ENCODE measurements around the gene BRD3. TPM values are rescaled to one million over a fixed set of nuclear protein-coding genes. Genes with fewer than 3 reads are reported as not detected.
A peak's percentile ranks its signal among the peaks of the same experiment; 100 is the strongest.

Gene BRD3
- total RNA-seq, 1 experiment from 2014 or later: 63.1 TPM

- H4K91ac ChIP-seq (ENCODE audit: insufficient read length, low read depth, low read length): no peak overlapping the region
- no peaks in the 10 kb centered on the region for H4K20me1 ChIP-seq (ENCODE audit: control insufficient read depth, insufficient read depth, insufficient read length)
- H3K23me2 ChIP-seq (ENCODE audit: insufficient read length, low read depth, low read length, poor library complexity, severe bottlenecking): peaks cover 5% of the 10 kb centered on the region
- no peaks in the 10 kb centered on the region for H3K4me1 ChIP-seq (ENCODE audit: insufficient read depth, low read length)
- peaks cover 4 to 28% (median 28%) of the 10 kb centered on the region in 3 experiments; a peak in 5 of 7 replicates for H3K36me3 Mint-ChIP-seq (ENCODE audit: insufficient read depth in 1 of 3, low read depth in 3 of 3)
- no peak overlapping the region for H2AK5ac ChIP-seq (ENCODE audit: insufficient read length, low read length)
- no peak overlapping the region for H4K5ac ChIP-seq (ENCODE audit: insufficient read length, low read depth, low read length)
- peaks cover 2% of the 10 kb centered on the region for H3K27me3 Mint-ChIP-seq (ENCODE audit: low read depth)
- peak overlapping the region in 1 of 3 experiments; percentile 80; a peak in 1 of 7 replicates for H3K27ac Mint-ChIP-seq
- H3K14ac ChIP-seq (ENCODE audit: insufficient read depth, low read length): no peak overlapping the region
- no peak overlapping the region for H2BK5ac ChIP-seq (ENCODE audit: insufficient read length, low read length)
- H3T11ph ChIP-seq (ENCODE audit: low read length): no peak overlapping the region
- H2BK15ac ChIP-seq (ENCODE audit: low read depth, low read length): no peak overlapping the region
- no peak overlapping the region for H3K4ac ChIP-seq (ENCODE audit: low read depth, low read length)
- H3K9ac ChIP-seq (ENCODE audit: extremely low read depth, insufficient read length, low read length): no peak overlapping the region
- no peak overlapping the region for H3K27ac ChIP-seq (ENCODE audit: insufficient read length, low read depth, low read length)
- H4K8ac ChIP-seq (replicated peaks; ENCODE audit: insufficient read length, low read depth, low read length): no peak overlapping the region
- no CpG with 5 or more reads among the region's 22 CpGs for WGBS (ENCODE audit: extremely low coverage, insufficient read length, low lambda C conversion rate)
- no peak overlapping the region for H3K18ac ChIP-seq (ENCODE audit: insufficient read length, low read depth, low read length)
- H3K9me3 Mint-ChIP-seq: no peaks in the 10 kb centered on the region
- H3K56ac ChIP-seq (ENCODE audit: insufficient read length, low read depth, low read length): no peak overlapping the region
- no peak overlapping the region for H3K4me2 ChIP-seq (ENCODE audit: insufficient read depth, insufficient read length, low read length)
- H3K79me1 ChIP-seq (ENCODE audit: insufficient read depth, low read depth, low read length, poor library complexity, severe bottlenecking): no peaks in the 10 kb centered on the region
- H2BK20ac ChIP-seq (ENCODE audit: low read depth, low read length, poor library complexity, severe bottlenecking): no peak overlapping the region
- no peaks in the 10 kb centered on the region for H3K27me3 ChIP-seq (ENCODE audit: insufficient read depth, low read length)
- DNase-seq: no peak
- H3K4me3 Mint-ChIP-seq: no peak overlapping the region
- no peak overlapping the region for H2BK12ac ChIP-seq (ENCODE audit: insufficient read length, low read depth, low read length)
- no peak overlapping the region for H2AFZ ChIP-seq (ENCODE audit: low read length)
- H3K9me3 ChIP-seq (ENCODE audit: control insufficient read depth, low read depth, low read length): no peaks in the 10 kb centered on the region
- no peaks in the 10 kb centered on the region for H3K79me2 ChIP-seq (ENCODE audit: insufficient read depth, low read length)
- TF ChIP-seq CTCF (conservative IDR thresholded peaks at IDR 0.05): no peak
- peaks cover 11 to 17% of the 10 kb centered on the region in 2 experiments for H3K4me1 Mint-ChIP-seq
- H2BK120ac ChIP-seq (ENCODE audit: low read depth, low read length, poor library complexity, severe bottlenecking): no peak overlapping the region
- H3K23ac ChIP-seq (ENCODE audit: insufficient read length, low read depth, low read length): no peak overlapping the region
Measured at GRCh38 chr9:134028575-134029247, 39.1 kb downstream of the BRD3 start.

Measured in H9 (cell line).